HG03378 (cell line): ENCODE measurements around the gene ZNF549.

Source experiments
- ATAC-seq: cut with Tn5 transposase; IDR thresholded peaks from one replicate; pipeline ENCODE4 v1.9.1; 2021; ENCODE audit warnings: mild to moderate bottlenecking, moderate library complexity; ENCODE audit not compliant: unreplicated experiment

Gene ZNF549

DNA sequence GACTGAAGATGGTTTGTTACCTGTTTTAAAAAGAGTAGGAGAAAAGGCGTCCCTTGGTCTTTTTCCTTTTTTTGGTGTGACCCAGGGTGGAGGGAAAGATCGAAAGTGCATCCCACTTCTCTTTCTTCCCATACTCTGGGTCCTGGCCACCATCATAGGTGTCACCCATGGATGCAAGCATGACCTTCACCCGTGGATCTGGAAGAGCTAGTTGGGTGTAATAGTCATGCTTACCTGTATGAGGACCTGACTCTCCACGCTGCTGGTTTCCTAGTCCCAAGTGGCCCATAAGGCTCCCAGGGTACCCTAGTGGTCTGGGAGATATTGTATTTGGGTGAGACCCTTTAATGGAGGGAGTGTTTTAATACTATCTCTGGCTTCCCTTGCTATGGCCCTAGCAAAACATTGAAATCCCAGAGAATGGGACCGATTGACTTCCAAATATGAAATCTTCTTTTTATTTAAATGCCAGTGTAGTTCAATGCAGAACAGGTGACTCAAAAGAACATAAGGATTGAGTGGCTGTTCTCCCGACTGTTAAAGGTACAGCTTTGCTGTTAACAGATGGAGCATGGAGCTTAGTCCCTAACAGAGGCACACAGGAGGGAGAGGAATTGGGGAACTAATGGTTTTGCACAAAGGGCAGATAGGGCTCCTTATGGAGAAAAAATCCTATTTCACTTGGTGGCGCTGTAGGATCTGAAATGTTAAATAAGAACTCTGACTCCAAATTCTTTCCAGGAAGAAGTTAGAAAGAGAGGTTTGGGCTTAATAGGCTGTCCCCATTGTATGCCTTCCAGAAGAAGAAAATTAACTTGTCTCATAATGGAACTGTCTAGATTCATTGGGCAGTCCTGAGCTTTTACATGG is 39.5 kb downstream of the ZNF549 start:
- no peak for ATAC-seq

DNA sequence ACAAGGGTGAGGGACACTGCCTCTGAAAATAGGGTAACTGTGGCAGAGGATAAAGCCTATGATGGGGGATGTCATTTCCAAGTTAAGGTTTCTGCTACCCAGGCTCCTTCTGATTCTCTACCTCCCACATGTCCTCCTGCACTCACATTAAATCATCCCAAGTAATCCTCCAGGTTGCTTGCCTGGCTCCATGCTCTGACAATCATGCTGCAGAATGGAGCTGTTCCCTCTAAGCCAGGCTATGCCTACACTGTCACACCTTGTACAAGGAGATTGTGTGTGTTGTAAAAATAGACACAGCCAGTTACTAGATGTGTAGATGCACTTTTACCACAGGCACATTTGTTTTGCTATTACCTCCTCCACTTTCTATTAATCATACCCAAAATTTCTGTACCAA is 43.6 kb downstream of the ZNF549 start:
- ATAC-seq: no peak

DNA sequence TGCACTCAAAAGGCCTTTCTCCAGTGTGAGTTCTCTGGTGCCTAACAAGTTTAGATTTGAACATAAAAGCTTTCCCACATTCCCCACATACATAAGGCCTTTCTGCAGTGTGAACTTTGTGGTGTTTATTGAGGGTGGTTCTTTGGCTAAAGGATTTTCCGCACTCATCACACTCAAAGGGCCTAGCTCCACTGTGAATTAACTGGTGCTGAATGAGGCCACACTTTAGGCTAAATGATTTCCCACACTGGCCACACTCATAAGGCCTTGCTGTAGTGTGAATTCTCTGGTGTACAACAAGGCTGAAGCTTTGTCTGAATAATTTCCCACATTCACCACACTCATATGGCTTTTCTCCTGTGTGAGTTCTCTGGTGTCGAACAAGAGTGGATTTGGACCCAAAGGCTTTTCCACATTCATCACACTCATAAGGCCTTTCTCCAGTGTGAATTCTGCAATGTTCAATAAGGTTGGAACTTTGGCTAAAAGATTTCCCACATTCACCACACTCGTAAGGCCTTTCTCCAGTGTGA is 45.3 kb downstream of the ZNF549 start:
- no peak for ATAC-seq

DNA sequence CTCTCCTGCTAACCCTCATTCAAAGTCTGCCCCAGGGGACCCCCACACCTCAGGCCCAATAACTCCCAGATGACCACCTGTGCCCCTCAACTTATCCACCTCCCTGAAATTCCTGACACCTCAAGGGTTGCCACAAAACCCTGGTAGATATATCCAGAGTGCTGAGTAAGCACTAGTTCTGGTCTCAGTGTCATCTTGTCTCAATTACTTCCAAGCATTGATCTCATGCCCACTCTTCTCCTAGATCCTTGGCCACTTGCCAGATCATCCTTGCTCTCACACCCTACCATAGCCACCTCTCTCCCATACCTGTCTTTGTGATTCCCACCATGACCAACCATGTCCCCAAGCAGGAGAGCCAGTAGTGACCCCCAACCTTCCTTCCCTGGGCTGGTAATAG is 49.5 kb downstream of the ZNF549 start:
- no peak for ATAC-seq

DNA sequence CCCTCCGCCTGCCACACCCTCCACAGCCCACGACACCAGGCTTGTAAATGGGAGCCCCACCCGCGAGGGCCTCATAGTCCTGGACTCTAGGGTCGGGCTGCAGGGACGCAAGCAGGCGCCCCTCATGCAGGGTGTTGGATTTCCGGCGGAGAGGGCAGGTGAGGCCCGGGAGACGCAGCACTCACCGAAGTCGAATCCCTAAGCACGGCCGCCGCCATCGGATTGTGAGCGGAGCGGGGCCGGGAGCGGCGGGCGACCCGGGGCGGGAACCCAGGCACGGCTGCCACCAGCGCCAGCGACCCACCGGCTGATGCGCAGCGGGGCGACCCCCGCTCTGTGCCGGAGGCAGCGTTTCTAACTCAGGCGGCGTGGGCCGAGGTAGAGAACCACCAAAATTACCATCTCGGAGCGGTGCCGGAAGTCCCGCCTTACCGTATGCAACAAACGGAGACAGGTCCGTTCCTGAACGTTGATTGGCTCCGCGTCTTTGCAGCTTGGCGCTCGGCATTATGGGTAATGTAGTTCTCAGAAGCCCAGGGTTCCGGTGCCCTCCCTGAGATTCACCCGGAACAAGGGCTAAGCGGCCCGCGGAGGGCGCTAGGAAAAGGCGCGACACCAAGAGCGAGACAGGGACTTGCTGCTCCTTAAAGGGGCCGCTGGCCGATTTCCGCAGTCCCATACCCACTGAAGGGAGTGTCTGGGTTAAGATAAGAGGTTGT is 51.5 kb downstream of the ZNF549 start, which contains the start of gene ZNF416:
Gene ZNF416, minus strand, starts transcription at position 425 of the 719 bp plus-strand sequence. Its CDS starts 207 bp downstream, at position 218.
- ATAC-seq: peak; percentile 94

DNA sequence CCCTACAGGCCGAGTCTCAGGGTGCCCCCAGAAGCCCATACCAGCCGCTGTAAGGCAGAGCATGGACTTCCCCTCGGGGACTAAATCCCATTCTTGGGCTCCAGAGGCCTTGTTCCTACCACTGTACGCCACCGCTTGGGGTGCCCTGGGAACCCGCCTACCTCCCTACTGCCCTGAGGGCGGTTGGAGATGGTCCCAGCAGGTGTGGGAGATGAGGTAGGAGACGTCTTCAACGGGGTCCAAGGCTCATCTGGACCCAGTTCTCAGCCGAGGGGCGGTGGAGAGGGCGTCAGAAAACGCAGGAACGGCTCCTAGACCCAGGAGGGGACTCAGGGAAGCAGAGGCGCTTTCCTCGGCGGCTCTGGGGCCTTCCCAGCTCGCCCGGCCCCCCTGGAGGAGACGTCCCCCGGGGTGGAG is 56.0 kb downstream of the ZNF549 start:
- ATAC-seq: no peak

DNA sequence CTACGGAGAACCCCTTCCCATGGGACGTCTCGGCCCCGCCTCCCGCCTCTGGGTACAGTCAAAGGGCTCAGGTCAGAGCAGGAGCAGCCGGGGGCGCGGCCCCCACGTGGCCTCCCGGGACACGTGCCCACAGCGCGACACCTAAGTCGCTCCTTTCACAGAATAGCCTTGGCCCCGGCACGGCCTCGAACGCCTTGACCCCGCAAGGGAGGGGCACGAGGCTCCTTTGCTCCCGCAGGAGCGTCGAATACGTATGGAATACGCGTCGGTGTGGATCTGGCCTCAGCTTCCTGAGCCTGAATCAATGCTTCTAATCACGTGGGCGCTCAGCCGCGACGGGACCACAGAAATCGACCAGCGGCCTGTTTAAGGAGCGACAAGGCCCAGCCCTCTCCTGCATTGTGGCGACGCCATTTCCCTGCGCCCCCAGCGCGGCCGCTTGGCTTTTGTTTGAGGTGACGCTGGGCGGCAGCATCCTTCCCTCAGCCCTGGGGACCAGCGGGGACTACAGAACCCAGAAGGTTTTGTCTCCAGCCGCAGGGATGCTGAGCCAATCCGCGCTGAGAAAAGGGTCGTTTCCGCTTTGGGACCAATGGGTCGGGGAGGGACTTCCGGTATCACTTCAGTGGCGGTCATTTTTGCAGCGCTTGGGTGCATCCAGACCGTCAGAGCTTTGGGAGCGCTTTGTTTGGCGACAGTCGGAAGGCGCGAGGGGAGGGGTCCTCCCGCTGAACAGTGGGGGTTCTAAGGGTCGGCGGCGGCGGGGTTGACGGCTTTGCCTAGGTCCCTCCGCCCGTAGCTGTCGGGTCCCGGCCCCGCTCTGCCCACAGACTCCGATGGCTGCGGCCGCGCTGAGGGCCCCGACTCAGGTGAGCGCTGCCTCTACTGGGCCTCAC is 56.6 kb downstream of the ZNF549 start, which contains the start of gene ZIK1:
Gene ZIK1, plus strand, starts transcription at position 625 of the 896 bp plus-strand sequence. Its CDS starts 212 bp downstream, at position 837.
- ATAC-seq: peak; percentile 70

DNA sequence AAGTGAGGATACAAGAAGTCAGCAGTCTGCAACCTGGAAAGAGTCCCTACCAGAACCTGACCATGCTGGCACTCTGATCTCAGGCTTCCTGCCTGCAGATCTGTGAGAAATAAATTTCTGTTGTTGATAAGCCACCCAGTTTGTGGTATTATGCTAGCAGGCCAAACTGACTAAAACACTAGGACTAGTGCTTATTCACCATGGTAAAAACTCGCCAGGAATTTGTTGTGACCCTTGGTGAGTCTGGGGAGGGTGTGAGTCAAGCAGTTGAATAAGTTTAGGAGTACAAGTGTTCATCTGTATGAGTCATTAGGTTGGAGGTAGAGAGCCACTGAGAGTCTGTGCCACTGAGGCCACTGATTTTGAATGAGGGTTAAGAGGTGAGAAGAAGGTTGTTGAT is 60.4 kb downstream of the ZNF549 start:
- no peak for ATAC-seq

DNA sequence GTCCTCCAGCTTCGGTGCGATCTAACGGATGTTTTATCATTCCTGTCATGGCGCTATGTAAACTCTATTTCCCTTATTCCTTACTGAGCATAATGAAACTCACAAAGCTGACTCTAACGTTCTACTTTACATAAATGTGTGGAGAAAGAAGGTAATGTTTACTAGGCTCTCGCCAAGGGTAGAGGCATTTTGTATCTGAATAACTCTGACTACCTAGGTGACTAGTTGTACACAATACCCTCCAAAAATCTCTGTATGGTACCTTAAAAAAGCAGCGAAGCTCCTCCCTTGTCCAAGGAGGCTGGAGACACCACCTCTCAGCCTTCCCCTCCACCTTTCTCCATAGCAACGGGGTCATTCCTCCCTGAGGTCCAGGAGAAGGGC is 72.2 kb downstream of the ZNF549 start:
- ATAC-seq: no peak

DNA sequence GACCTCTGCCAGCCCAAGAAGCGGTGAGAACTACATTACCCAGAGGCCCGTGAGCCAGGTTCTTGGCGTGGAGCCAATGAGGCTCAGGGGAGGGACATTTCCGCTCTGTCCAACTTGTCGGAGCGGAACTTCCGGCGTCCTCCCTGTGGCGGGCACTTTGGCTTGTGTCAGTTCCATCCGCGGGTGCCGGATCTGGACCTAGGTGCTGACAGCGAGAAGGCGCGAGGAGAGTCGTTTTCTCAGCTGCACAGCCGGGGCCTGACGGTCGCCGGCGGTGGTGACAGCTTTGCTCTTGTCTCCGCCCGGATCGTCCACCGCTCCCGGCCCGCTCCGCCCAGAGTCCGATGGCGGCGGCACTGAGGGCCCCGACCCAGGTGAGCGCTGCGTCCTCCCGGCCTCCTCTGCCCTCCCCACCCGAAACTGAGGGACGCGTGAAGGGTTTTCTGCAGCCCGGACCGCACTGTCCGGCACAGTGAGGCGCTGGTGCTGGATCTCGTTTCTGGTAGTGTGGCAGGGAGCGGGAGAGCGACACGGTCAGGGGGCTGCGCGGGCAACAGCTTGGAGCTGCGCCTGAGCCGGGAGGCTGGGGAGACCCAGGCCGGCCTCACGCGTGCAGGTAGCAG is 72.7 kb downstream of the ZNF549 start, which contains the start of gene ZNF530:
Gene ZNF530, plus strand, starts transcription at position 125 of the 623 bp plus-strand sequence. CDS start 4,461 bp downstream, outside the sequence.
- ATAC-seq: peak; percentile 85

DNA sequence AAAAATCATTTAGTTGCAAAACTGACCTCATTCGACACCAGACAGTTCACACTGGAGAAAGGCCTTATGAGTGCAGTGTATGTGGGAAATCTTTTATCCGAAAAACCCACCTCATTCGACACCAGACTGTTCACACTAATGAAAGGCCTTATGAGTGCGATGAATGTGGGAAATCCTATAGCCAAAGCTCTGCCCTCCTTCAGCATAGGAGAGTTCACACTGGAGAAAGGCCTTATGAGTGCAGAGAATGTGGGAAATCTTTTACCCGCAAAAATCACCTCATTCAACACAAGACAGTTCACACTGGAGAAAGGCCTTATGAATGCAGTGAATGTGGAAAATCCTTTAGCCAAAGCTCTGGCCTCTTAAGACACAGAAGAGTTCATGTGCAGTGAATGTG is 79.8 kb downstream of the ZNF549 start:
- ATAC-seq: no peak
